Skeletal muscle tissue (tissue), 4 donors: ENCODE data around the gene C10orf120. TPM values are rescaled to one million over a fixed set of nuclear protein-coding genes. Genes with fewer than 3 reads are reported as not detected.

ENCODE experiments used
- H3K27ac ChIP-seq: one replicate; pipeline ENCODE4 v1.7.0; 2013; ENCODE audit warnings: mild to moderate bottlenecking, low read depth, low read length, inconsistent platforms
- H3K27me3 ChIP-seq, 3 donors: one replicate each; pipeline ENCODE4 v1.7.0; 2013; ENCODE audit warnings: low read length in 3 of 3; ENCODE audit not compliant: control insufficient read depth in 3 of 3, insufficient read depth in 3 of 3
- H3K36me3 ChIP-seq, 3 donors: one replicate each; pipeline ENCODE4 v1.7.0; 2013; ENCODE audit warnings: low read length in 3 of 3; ENCODE audit not compliant: control insufficient read depth in 3 of 3, insufficient read depth in 3 of 3
- H3K4me1 ChIP-seq, 3 donors: one replicate each; pipeline ENCODE4 v1.7.0; 2013; ENCODE audit warnings: low read length in 3 of 3, mild to moderate bottlenecking in 3 of 3; ENCODE audit not compliant: control insufficient read depth in 3 of 3, insufficient read depth in 3 of 3
- H3K4me3 ChIP-seq, 3 donors: one replicate each; pipeline ENCODE4 v1.7.0; 2013; ENCODE audit warnings: low read length in 3 of 3
- H3K9ac ChIP-seq, 3 donors: one replicate each; pipeline ENCODE4 v1.7.0; 2013; ENCODE audit warnings: low read length in 3 of 3, mild to moderate bottlenecking in 3 of 3, moderate library complexity in 2 of 3, low read depth in 1 of 3
- H3K9me3 ChIP-seq, 3 donors: one replicate each; pipeline ENCODE4 v1.7.0; 2013; ENCODE audit warnings: low read length in 3 of 3; ENCODE audit not compliant: control insufficient read depth in 3 of 3
- total RNA-seq: library from RNA; depleted of rRNA; stranded (reverse); fragments of >200 nt; gene quantifications from one replicate; pipeline ENCODE4 v1.2.3, GENCODE V29; 2014
- donor health status: Osteomylitis.

C10orf120 gene
- total RNA-seq, 1 donor from 2014 or later, result not detected

- Histone ChIP-seq H3K4me3 (no peak overlapping the region), H3K9ac (no peak overlapping the region), H3K9me3 (no peaks in the 10 kb centered on the region), H3K27ac (no peak overlapping the region), H3K27me3 (peaks cover 3 to 16% (median 3%) of the 10 kb centered on the region in 3 donors), H3K4me1 (no peaks in the 10 kb centered on the region), H3K36me3 (no peaks in the 10 kb centered on the region)
Observed at GRCh38 chr10:122706947-122707346, 7.3 kb upstream of the C10orf120 start.

DNA sequence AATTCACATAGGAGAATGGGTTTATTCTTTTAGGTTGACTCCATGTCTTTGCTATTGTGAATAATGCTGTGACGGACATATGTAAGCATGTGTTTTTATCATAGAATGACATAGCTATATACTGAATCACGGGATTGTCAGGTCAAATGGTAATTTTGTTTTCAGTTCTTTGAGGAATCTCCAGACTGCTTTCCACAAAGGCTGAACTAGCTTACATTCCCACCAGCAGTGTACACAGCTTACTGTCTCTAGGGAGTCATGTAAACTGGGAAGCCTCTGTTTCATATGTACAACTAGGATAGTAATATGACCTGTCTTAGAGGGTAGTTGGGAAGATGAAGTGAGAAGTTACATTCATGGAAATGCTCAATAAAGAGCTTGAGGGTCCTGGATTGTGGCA is 6.8 kb upstream of the C10orf120 start:
- no peak overlapping the region for H3K4me3 ChIP-seq
- H3K27ac ChIP-seq, result no peak overlapping the region
- H3K4me1 ChIP-seq, result no peaks in the 10 kb centered on the region
- H3K9ac ChIP-seq, result no peak overlapping the region
- no peaks in the 10 kb centered on the region for H3K9me3 ChIP-seq
- no peaks in the 10 kb centered on the region for H3K36me3 ChIP-seq
- peaks cover 0 to 12% (median 0%) of the 10 kb centered on the region in 3 donors for H3K27me3 ChIP-seq

GRCh38 chr10:122703483-122704448 is 4.1 kb upstream of the C10orf120 start:
- Histone ChIP-seq H3K9ac (no peak overlapping the region), H3K27me3 (peaks cover 0 to 5% (median 0%) of the 10 kb centered on the region in 3 donors), H3K4me3 (no peak overlapping the region), H3K4me1 (no peaks in the 10 kb centered on the region), H3K9me3 (no peaks in the 10 kb centered on the region), H3K36me3 (no peaks in the 10 kb centered on the region), H3K27ac (no peak overlapping the region)

GRCh38 chr10:122702275-122702674 is 2.6 kb upstream of the C10orf120 start:
- no peaks in the 10 kb centered on the region for H3K36me3 ChIP-seq
- H3K4me3 ChIP-seq, result no peak overlapping the region
- no peak overlapping the region for H3K27ac ChIP-seq
- H3K27me3 ChIP-seq, result peaks cover 0 to 5% (median 0%) of the 10 kb centered on the region in 3 donors
- H3K4me1 ChIP-seq, result no peaks in the 10 kb centered on the region
- H3K9ac ChIP-seq, result no peak overlapping the region
- H3K9me3 ChIP-seq, result no peaks in the 10 kb centered on the region

DNA sequence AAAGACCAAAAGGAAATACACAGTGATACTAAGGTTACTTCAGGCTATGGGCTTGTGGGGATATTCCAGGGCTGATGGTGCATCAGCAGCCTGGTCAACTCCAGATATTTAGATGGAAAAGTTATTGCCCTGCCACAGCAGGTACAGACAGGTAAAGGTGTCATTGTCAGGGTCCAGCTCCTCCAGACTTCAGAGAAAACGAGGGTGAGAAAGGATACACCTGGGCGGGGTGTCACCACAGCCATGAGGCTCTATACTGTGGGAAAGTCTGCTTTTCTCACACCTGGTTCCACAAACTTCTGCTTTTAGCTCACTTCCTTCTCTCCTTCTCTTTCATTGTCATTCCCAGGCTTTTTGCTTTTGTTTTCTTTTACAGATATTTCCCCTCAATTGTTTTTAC is 2.0 kb upstream of the C10orf120 start:
- no peak overlapping the region for H3K9ac ChIP-seq
- no peaks in the 10 kb centered on the region for H3K4me1 ChIP-seq
- H3K27ac ChIP-seq, result no peak overlapping the region
- no peaks in the 10 kb centered on the region for H3K9me3 ChIP-seq
- no peaks in the 10 kb centered on the region for H3K36me3 ChIP-seq
- H3K27me3 ChIP-seq, result peaks cover 0 to 5% (median 0%) of the 10 kb centered on the region in 3 donors
- H3K4me3 ChIP-seq, result no peak overlapping the region

- H3K36me3 ChIP-seq, result no peaks in the 10 kb centered on the region
- no peak overlapping the region for H3K4me3 ChIP-seq
- H3K27ac ChIP-seq, result no peak overlapping the region
- H3K27me3 ChIP-seq, result no peaks in the 10 kb centered on the region
- H3K4me1 ChIP-seq, result no peaks in the 10 kb centered on the region
- no peak overlapping the region for H3K9ac ChIP-seq
- H3K9me3 ChIP-seq, result no peaks in the 10 kb centered on the region
Observed at GRCh38 chr10:122696687-122697086, 3.0 kb downstream of the C10orf120 start.

DNA sequence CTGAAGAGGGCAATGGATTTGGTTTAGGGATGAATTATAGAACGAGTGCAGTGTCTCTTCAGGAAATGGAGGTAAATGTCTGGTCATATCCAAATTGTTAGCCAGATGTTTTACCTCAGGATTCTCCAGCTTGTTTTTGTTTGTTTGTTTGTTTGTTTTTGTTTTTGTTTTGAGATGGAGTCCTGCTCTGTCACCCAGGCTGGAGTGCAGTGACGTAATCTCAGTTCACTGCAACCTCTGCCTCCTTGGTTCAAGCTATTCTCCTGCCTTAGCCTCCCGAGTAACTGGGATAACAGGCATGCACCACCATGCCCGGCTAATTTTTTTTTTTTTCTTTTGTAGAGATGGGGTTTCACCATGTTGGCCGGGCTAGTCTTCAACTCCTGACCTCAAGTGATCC is 6.9 kb downstream of the C10orf120 start:
- Histone ChIP-seq H3K27ac (no peak overlapping the region), H3K36me3 (no peaks in the 10 kb centered on the region), H3K4me1 (peaks cover 0 to 3% (median 0%) of the 10 kb centered on the region in 3 donors)

GRCh38 chr10:122689146-122689820 is 10.4 kb downstream of the C10orf120 start:
- no peaks in the 10 kb centered on the region for H3K9me3 ChIP-seq
- no peaks in the 10 kb centered on the region for H3K36me3 ChIP-seq
- H3K4me1 ChIP-seq, result peaks cover 0 to 3% (median 0%) of the 10 kb centered on the region in 3 donors
- H3K4me3 ChIP-seq, result no peak overlapping the region
- H3K27ac ChIP-seq, result no peak overlapping the region
- no peak overlapping the region for H3K9ac ChIP-seq
- peaks cover 0 to 5% (median 0%) of the 10 kb centered on the region in 3 donors for H3K27me3 ChIP-seq

More for the DNA sequence above, 6.9 kb downstream of the C10orf120 start:
- Histone ChIP-seq H3K9me3 (no peaks in the 10 kb centered on the region), H3K27me3 (peaks cover 0 to 2% (median 0%) of the 10 kb centered on the region in 3 donors), H3K9ac (no peak overlapping the region), H3K4me3 (no peak overlapping the region)

DNA sequence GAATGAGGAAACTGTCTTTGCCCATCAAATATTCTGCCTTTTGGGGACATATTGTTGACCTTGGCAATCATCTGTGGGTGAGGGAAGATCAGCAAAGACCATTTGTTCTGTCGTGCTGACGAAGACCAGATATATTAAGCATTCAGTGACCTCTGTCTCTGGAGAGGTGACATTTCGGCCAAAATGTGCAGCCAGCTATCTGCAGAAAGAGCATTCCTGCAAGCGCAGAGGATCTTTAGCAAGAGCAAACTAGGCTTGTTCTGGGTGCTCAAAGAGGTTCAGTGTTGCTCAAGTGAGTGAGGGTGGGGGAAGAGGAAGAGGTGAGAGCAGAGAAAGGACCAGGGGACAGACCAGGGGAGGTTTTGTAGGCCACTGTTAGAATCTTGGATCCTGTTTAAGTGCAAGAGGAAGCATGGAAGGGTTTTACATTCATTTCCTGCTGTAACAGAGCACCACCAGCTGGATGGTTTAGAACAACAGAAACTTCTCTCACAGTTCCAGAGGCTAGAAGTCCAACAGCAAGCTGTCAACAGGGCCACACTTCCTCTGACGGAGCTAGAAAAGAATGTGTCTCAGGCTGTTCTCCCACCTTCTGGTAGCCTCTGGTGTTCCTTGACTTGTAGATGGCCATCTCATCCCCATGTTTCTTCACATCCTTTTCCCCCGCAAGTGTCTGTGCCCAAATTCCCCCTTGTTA is 11.2 kb downstream of the C10orf120 start:
- Histone ChIP-seq H3K36me3 (no peaks in the 10 kb centered on the region), H3K27me3 (peaks cover 0 to 5% (median 0%) of the 10 kb centered on the region in 3 donors), H3K4me3 (no peak overlapping the region), H3K9me3 (no peaks in the 10 kb centered on the region), H3K27ac (no peak overlapping the region), H3K4me1 (peaks cover 0 to 3% (median 0%) of the 10 kb centered on the region in 3 donors), H3K9ac (no peak overlapping the region)
